Liver (tissue), 9 donors: Measurements from ENCODE around the gene STAC2. TPM values are rescaled to one million over a fixed set of nuclear protein-coding genes. Genes with fewer than 3 reads are reported as not detected.

ENCODE experiments used
- DNase-seq: peaks from one replicate; pipeline ENCODE4 v3.0.0-alpha.2; 2017; ENCODE audit warnings: low spot score
- H3K27ac ChIP-seq, 2 donors: one replicate each; pipeline ENCODE4 v1.7.0; 2013; ENCODE audit warnings: inconsistent platforms in 2 of 2, low read length in 2 of 2, control low read depth in 1 of 2, low read depth in 1 of 2, mild to moderate bottlenecking in 1 of 2
- H3K27me3 ChIP-seq, 4 donors: one replicate each; pipeline versions ENCODE4 v1.6.1 to v1.7.0; 2013; ENCODE audit warnings: low read length in 3 of 4, inconsistent platforms in 1 of 4, mild to moderate bottlenecking in 1 of 4, moderate library complexity in 1 of 4; ENCODE audit not compliant: control insufficient read depth in 4 of 4, insufficient read depth in 4 of 4
- H3K36me3 ChIP-seq, 4 donors: one replicate each; pipeline versions ENCODE4 v1.6.1 to v1.7.0; 2013; ENCODE audit warnings: low read length in 3 of 4, mild to moderate bottlenecking in 3 of 4, low read depth in 1 of 4, moderate library complexity in 1 of 4; ENCODE audit not compliant: control insufficient read depth in 4 of 4, insufficient read depth in 3 of 4
- H3K4me1 ChIP-seq, 4 donors: one replicate each; pipeline versions ENCODE4 v1.6.1 to v1.7.0; 2013; ENCODE audit warnings: low read length in 3 of 4, mild to moderate bottlenecking in 3 of 4, moderate library complexity in 1 of 4; ENCODE audit not compliant: control insufficient read depth in 4 of 4, insufficient read depth in 4 of 4
- H3K4me3 ChIP-seq, 3 donors: one replicate each; pipeline versions ENCODE4 v1.6.1 to v1.7.0; 2013; ENCODE audit warnings: low read length in 3 of 3, control low read depth in 1 of 3, low read depth in 1 of 3, mild to moderate bottlenecking in 1 of 3
- H3K9ac ChIP-seq, 2 donors: one replicate each; pipeline ENCODE4 v1.7.0; 2013; ENCODE audit warnings: low read length in 2 of 2, mild to moderate bottlenecking in 2 of 2, moderate library complexity in 2 of 2, control low read depth in 1 of 2, low read depth in 1 of 2
- H3K9me3 ChIP-seq, 4 donors: one replicate each; pipeline versions ENCODE4 v1.6.1 to v1.7.0; 2013; ENCODE audit warnings: low read length in 3 of 4; ENCODE audit not compliant: control insufficient read depth in 4 of 4
- CTCF ChIP-seq: fragments of 150-350 bp; IDR thresholded peaks from 2 replicates; pipeline ENCODE4 v1.5.1; 2017; ENCODE audit warnings: improper control_type of control experiment, low read depth, low read length; ENCODE audit not compliant: missing input control
- EGR1 ChIP-seq, 2 donors: IDR thresholded peaks; 2 replicates each; pipeline ENCODE4 v1.6.1; 2016 to 2018; ENCODE audit warnings: antibody characterized with exemption in 2 of 2, low read depth in 2 of 2
- FOXA1 ChIP-seq: IDR thresholded peaks from 2 replicates; pipeline ENCODE4 v1.6.1; 2016; ENCODE audit warnings: antibody characterized with exemption
- GABPA ChIP-seq, 2 donors: IDR thresholded peaks in 1 of 2; conservative IDR thresholded peaks in 1 of 2; 2 replicates each; pipeline ENCODE4 v1.6.1; 2016; ENCODE audit warnings: antibody characterized with exemption in 2 of 2, mild to moderate bottlenecking in 1 of 2, moderate library complexity in 1 of 2
- HNF4A ChIP-seq, 2 donors: conservative IDR thresholded peaks; 2 replicates each; pipeline ENCODE4 v1.6.1; 2016; ENCODE audit warnings: antibody characterized with exemption in 2 of 2, mild to moderate bottlenecking in 2 of 2
- NR2F2 ChIP-seq: IDR thresholded peaks from 2 replicates; pipeline ENCODE4 v1.6.1; 2016; ENCODE audit warnings: antibody characterized with exemption
- RAD21 ChIP-seq, 2 donors: IDR thresholded peaks; 2 replicates each; pipeline ENCODE4 v1.6.1; 2016; ENCODE audit warnings: antibody characterized with exemption in 2 of 2, mild to moderate bottlenecking in 2 of 2
- RXRA ChIP-seq, 2 donors: IDR thresholded peaks; 2 replicates each; pipeline ENCODE4 v1.6.1; 2017 to 2018; ENCODE audit warnings: antibody characterized with exemption in 2 of 2, mild to moderate bottlenecking in 1 of 2
- SP1 ChIP-seq: IDR thresholded peaks from 2 replicates; pipeline ENCODE4 v1.6.1; 2018; ENCODE audit warnings: antibody characterized with exemption, mild to moderate bottlenecking
- YY1 ChIP-seq: IDR thresholded peaks from 2 replicates; pipeline ENCODE4 v1.6.1; 2016; ENCODE audit warnings: antibody characterized with exemption, mild to moderate bottlenecking
- ZBTB33 ChIP-seq: IDR thresholded peaks from 2 replicates; pipeline ENCODE4 v1.6.1; 2016; ENCODE audit warnings: antibody characterized with exemption
- WGBS: extraction: QIAGEN DNeasy Blood & Tissue Kit; methylation state at CpG from one replicate; pipeline ENCODE4 v1.1.7; 2013; 5-methylcytosine and 5-hydroxymethylcytosine counted together
- polyA plus RNA-seq, 2 donors: library from polyadenylated mRNA; stranded (reverse) in 1 of 2; unstranded in 1 of 2; fragments of 200-250 nt in 1 of 2; fragments of >200 nt in 1 of 2; fragmentation: Nextera tagmentation in 1 of 2; extraction: Ambion mirVana in 1 of 2; gene quantifications; one replicate each; pipeline versions ENCODE4 v1.2.1 to v1.2.3, GENCODE V29; 2013 to 2015
- total RNA-seq, 2 donors: library from RNA; depleted of rRNA; stranded (reverse); fragments of >200 nt; gene quantifications; one replicate each; pipeline ENCODE4 v1.2.3, GENCODE V29; 2014
- donor health status: healthy.
- donor health status: healthy.
- donor health status: healthy.
- donor health status: healthy.
- donor health status: healthy.

The STAC2 gene
- total and polyA plus RNA-seq, 4 donors: not detected

GRCh38 chr17:39173080-39173479 is 52.7 kb downstream of the STAC2 start:
- Histone ChIP-seq H3K36me3 (no peaks in the 10 kb centered on the region), H3K27me3 (no peaks in the 10 kb centered on the region), H3K4me3 (no peak overlapping the region), H3K4me1 (peaks cover 0 to 5% (median 2%) of the 10 kb centered on the region in 4 donors), H3K27ac (no peak overlapping the region), H3K9me3 (no peaks in the 10 kb centered on the region), H3K9ac (no peak overlapping the region)
- 81% methylated on average over 5 of the region's 5 CpGs for WGBS
- no peak for DNase-seq
- TF ChIP-seq SP1: no peak
- no peak for TF ChIP-seq FOXA1
- no peak for TF ChIP-seq NR2F2

- 91% methylated on average over 5 of the region's 5 CpGs for WGBS
- H3K9me3 ChIP-seq: no peaks in the 10 kb centered on the region
- no peak for TF ChIP-seq RAD21 (IDR thresholded peaks at IDR 0.05)
- no peak for TF ChIP-seq SP1
- no peak for TF ChIP-seq HNF4A (conservative IDR thresholded peaks at IDR 0.05)
- DNase-seq: no peak
- H3K9ac ChIP-seq: no peak overlapping the region
- peaks cover 0 to 5% (median 2%) of the 10 kb centered on the region in 4 donors for H3K4me1 ChIP-seq
- H3K27me3 ChIP-seq: no peaks in the 10 kb centered on the region
- no peak overlapping the region for H3K27ac ChIP-seq
- H3K4me3 ChIP-seq: no peak overlapping the region
- H3K36me3 ChIP-seq: no peaks in the 10 kb centered on the region
Observed at GRCh38 chr17:39171933-39172332, 53.8 kb downstream of the STAC2 start.

- Histone ChIP-seq H3K4me1 (peaks cover 0 to 5% (median 2%) of the 10 kb centered on the region in 4 donors), H3K9ac (no peak overlapping the region), H3K27ac (no peak overlapping the region), H3K36me3 (no peaks in the 10 kb centered on the region), H3K27me3 (peaks cover 0 to 3% (median 0%) of the 10 kb centered on the region in 4 donors), H3K4me3 (no peak overlapping the region), H3K9me3 (no peaks in the 10 kb centered on the region)
- DNase-seq: no peak
- no peak for TF ChIP-seq YY1
- TF ChIP-seq EGR1 (IDR thresholded peaks at IDR 0.05; ENCODE audit: low read depth in 2 of 2): no peak
- TF ChIP-seq CTCF: no peak
- no peak for TF ChIP-seq RXRA (IDR thresholded peaks at IDR 0.05)
- no peak for TF ChIP-seq GABPA (IDR thresholded peaks at IDR 0.05 in 1 of 2, conservative IDR thresholded peaks at IDR 0.05 in 1 of 2)
- TF ChIP-seq ZBTB33: no peak
- 73% methylated on average over 6 of the region's 6 CpGs for WGBS
Observed at GRCh38 chr17:39170558-39170957, 55.2 kb downstream of the STAC2 start.
